HG03432 (cell line): ENCODE data around the gene LRP5.
"Not testable (repeated sequence)": the region's sequence is repeated elsewhere in the genome, so short reads cannot be mapped to it uniquely, and the experiment has no call there.

ENCODE experiments used
- ATAC-seq: cut with Tn5 transposase; IDR thresholded peaks from one replicate; pipeline ENCODE4 v1.9.1; 2021; ENCODE audit warnings: mild to moderate bottlenecking, moderate library complexity; ENCODE audit not compliant: unreplicated experiment

LRP5 gene

GRCh38 chr11:68413591-68413999 is 101.2 kb downstream of the LRP5 start:
- no peak for ATAC-seq

DNA sequence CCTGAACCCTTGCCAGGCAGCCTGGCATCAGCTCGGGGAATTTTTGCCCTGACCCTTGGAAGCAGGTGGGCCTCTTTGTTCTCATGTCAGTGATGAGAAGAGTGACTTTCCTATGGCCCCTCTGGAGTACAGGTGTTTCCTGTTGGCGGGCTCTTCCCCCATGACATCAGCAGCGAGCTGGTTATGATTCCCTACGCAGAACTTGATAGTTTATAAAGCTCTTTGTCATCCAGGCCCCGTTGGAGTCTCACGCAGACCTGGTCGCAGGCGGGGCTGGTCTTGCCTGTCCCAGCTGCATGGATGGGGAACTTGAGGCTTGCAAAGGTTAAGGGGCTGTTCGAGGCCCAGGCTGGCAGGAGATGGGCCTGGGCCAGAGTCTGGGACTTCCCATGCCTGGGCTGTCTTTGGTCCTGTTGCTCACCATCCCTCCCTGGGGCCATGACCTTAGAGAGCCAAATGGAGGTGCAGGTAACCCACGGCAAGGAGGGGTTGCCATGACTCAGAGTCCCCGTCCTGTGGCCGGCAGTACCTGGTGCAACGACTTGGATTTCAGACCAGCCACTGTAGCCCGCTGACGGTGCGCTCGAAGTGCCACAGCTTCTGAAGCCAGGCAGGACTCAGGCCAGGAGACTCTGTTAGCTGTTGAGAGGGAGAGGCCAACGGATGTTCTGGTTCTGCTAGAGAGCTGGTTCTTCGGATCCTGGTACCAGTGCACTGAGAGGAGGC is 102.3 kb downstream of the LRP5 start:
- ATAC-seq: no peak

GRCh38 chr11:68416070-68416578 is 103.7 kb downstream of the LRP5 start:
- no peak for ATAC-seq

- no peak for ATAC-seq
Measured at GRCh38 chr11:68418648-68419047, 106.3 kb downstream of the LRP5 start.

DNA sequence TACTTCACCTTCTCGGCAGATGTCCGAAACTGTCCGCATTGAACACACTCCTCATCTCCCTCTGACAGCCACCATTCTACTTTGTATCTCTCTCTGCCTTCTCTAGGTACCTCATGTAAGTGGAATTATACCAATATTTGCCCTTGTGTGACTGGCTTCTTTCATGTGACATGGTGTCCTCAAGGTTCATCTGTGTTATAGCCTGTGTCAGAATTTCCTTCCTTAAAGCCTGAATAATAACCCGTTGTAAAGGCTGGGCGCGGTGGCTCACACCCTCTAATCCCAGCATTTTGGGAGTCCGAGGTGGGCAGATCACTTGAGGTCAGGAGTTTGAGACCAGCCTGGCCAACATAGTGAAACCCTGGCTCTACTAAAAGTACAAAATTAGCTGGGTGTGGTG is 107.8 kb downstream of the LRP5 start:
- ATAC-seq: no peak

DNA sequence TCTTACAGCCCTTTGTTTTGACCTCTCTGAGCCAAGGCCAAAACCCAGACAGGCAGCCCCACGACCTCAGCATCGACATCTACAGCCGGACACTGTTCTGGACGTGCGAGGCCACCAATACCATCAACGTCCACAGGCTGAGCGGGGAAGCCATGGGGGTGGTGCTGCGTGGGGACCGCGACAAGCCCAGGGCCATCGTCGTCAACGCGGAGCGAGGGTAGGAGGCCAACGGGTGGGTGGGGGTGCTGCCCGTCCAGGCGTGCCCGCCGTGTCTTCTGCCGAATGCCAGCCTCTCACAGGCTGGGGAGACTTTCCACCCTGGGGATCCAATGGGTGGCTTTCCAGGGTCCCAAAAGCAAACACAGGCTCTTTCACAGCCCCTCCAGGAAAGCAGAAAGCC is 111.1 kb downstream of the LRP5 start:
- no peak for ATAC-seq

- no peak for ATAC-seq
Measured at GRCh38 chr11:68424101-68424632, 111.8 kb downstream of the LRP5 start.

- ATAC-seq: no peak
Measured at GRCh38 chr11:68424981-68425865, 112.8 kb downstream of the LRP5 start.

- no peak for ATAC-seq
Measured at GRCh38 chr11:68425866-68426380, 113.5 kb downstream of the LRP5 start.

GRCh38 chr11:68429661-68430060 is 117.3 kb downstream of the LRP5 start:
- ATAC-seq: no peak

DNA sequence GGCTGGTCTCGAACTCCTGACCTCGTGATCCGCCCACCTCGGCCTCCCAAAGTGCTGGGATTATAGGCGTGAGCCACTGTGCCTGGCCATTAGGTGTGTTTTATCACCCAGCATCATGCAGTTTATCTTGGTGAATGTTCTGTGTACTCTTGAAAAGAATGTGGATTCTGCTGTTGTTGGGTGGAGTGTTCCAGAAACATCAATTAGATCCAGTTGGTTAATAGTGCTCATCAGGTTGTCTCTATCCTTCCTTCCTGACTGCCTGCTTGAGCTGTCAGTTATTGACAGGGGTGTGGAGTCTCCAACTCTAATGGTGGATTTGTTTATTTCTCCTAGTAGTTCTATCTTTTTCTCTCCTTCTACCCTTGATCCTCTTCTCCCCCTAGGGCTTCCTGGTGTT is 118.0 kb downstream of the LRP5 start:
- ATAC-seq: no peak

GRCh38 chr11:68430801-68431200 is 118.4 kb downstream of the LRP5 start:
- no peak for ATAC-seq

DNA sequence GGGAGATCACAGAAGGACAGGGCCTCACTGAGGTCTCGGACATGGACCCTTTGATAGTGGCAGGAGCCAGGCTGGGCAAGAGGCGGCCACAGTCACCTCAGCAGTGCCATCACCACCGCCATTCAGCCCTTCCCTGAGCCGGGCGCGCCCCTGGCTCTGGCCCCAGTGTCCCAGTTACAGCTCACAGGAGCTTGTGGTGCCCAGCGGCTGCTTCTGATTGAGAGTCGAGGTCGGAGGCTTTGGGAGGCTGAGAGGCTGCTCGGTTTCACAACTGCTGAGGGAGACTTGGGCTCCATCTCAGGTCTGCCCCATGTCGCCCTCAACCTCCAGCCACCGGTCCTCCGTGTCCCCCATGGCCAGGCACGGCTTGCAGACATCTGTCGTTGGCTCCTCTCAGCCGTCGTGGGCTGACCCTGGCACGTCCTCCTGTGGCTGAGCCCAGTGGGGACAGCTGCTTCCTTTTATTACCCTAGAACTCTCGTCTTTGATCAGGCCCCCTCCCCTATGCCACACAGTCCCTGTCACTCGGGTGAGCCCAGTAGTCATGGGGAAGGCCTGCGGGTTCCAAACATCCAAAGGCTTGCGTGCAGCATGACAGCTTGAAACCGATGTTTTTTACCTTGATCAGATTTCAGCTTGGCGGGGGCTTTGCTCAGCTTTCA is 119.7 kb downstream of the LRP5 start:
- no peak for ATAC-seq

DNA sequence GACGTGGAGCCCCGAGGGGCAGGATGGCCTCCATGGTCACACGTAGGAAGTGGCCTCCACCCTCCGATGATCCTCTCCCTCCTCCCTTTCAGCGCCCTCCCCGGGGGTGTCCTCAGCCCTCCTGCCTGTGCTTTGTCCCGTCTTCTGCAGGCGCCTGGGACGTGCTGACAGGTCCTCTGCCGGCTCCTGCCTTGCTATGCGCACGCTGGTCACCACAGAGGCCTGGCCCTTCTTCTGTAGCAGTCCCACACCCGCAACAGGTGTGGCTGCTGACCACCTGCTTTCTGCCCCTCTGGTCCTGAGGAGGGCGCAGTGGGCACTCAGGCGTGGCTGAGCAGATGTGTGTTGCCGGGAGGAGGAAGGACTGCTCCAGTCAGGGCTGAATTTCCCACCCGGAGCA is 120.5 kb downstream of the LRP5 start:
- ATAC-seq: no peak

- no peak for ATAC-seq
Measured at GRCh38 chr11:68433541-68433940, 121.2 kb downstream of the LRP5 start.

DNA sequence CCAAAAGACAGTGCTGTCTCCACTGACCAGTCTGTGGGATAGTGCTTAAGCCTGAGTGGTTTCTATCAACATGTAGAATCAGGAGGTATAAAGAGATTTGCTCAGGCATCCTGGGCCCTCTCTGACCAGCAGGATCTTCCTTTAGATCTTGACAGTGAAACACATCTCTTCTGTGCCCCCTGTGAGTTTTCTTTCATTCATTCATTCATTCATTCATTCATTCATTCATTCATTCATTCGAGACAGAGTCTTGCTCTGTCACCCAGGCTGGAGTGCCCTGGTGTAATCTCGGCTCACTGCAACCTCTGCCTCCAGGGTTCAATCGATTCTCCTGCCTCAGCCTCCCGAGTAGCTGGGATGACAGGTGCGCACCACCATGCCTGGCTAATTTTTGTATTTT is 121.8 kb downstream of the LRP5 start:
- ATAC-seq: not testable (repeated sequence)

GRCh38 chr11:68436162-68436888 is 123.9 kb downstream of the LRP5 start:
- no peak for ATAC-seq

- no peak for ATAC-seq
Measured at GRCh38 chr11:68436985-68437926, 124.9 kb downstream of the LRP5 start.
